PC-9 (cell line): ENCODE measurements around the gene NPIPB6.
"Not testable (repeated sequence)": the region's sequence is repeated elsewhere in the genome, so short reads cannot be mapped to it uniquely, and the experiment has no call there.

Experiments
- EZH2 ChIP-seq: fragments of 200-600 bp; sonication (generic); IDR thresholded peaks from 2 replicates; pipeline ENCODE4 v1.8.0; 2017; ENCODE audit warnings: antibody characterized with exemption, low read depth
- TF ChIP-seq, protein P1 (sequence below): fragments of 200-600 bp; sonication (generic); conservative IDR thresholded peaks from 2 replicates; pipeline ENCODE4 v1.6.1; 2017; ENCODE audit warnings: mixed run types, antibody characterized with exemption, mild to moderate bottlenecking, moderate library complexity

DNA sequence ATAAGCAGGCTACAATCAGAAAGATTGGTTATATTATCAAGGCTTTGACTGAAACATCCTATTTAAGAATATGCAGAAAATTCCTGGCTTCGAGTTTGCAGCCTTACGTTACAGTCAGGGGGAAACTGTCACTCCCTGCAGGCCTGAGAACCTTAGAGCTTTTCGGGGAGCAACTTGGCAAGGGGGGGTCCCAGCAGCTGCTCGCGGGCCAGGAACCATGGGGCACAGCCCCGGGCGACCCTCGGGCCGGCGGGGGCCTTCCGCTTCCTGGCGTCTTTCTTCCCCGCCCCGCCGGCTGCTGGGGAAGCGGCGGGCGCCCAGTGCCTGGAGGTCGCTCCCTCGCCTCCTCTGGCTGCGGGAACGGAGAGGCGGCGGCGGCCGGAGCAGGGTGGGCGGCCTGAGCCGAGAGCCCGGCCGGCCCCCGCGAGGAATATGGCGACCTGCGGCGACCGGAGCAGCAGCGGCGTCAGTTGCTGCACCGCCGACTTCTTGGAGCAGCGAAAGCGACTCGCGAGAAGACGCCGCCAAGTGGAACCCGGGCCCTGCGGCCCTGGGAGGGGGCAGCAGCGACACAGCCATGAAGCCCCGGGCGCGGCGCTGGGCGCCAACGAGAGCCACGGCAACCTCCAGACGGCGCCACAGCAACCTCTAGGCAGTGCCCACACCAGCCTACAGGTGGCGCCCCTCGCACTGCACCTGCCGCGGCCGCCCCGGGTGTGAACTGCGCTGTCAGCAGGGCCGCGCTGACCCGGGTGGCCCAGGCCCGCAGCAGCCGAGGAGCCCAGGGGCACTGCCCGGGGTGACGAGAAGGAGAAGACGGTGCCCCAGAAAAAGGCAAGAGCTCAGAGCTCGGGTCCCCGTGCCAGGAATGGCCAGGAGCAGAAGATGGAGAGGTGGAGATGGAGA lies 1.2 kb upstream of the NPIPB6 start:
- TF ChIP-seq, protein P1, sequence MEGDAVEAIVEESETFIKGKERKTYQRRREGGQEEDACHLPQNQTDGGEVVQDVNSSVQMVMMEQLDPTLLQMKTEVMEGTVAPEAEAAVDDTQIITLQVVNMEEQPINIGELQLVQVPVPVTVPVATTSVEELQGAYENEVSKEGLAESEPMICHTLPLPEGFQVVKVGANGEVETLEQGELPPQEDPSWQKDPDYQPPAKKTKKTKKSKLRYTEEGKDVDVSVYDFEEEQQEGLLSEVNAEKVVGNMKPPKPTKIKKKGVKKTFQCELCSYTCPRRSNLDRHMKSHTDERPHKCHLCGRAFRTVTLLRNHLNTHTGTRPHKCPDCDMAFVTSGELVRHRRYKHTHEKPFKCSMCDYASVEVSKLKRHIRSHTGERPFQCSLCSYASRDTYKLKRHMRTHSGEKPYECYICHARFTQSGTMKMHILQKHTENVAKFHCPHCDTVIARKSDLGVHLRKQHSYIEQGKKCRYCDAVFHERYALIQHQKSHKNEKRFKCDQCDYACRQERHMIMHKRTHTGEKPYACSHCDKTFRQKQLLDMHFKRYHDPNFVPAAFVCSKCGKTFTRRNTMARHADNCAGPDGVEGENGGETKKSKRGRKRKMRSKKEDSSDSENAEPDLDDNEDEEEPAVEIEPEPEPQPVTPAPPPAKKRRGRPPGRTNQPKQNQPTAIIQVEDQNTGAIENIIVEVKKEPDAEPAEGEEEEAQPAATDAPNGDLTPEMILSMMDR, result peak; percentile 28; the same call in 1 of the 2 replicates
- TF ChIP-seq EZH2, result not testable (repeated sequence)
